ENCODE results near the gene GPR55. TPM values are rescaled to one million over a fixed set of nuclear protein-coding genes. Genes with fewer than 3 reads are reported as not detected.
A peak's percentile ranks its signal among the peaks of the same experiment; 100 is the strongest.

GPR55 gene
- total and polyA plus RNA-seq, 2 of the 8 experiments (the other 6 are each of a cell fraction or from before 2014, with no cell fraction given): not detected

GRCh38 chr2:230907361-230908091 is 17.5 kb downstream of the GPR55 start:
- Histone ChIP-seq H3K9ac (replicated peaks in 1 of 4; ENCODE audit: extremely low read depth in 1 of 4, low read depth in 3 of 4, low read length in 3 of 4) (no peak overlapping the region), H3K36me3 (ENCODE audit: control insufficient read depth in 2 of 4, insufficient read depth in 4 of 4, low read length in 3 of 4) (no peaks in the 10 kb centered on the region), H3K79me2 (ENCODE audit: control insufficient read depth in 1 of 2, insufficient read depth in 2 of 2, low read length in 2 of 2) (no peaks in the 10 kb centered on the region), H3K56ac (replicated peaks; ENCODE audit: insufficient read length, low read depth, low read length) (no peak overlapping the region), H4K8ac (ENCODE audit: extremely low read depth, insufficient read depth, low read length) (no peak overlapping the region; the same call in 1 of the 2 replicates), H4K91ac (replicated peaks; ENCODE audit: insufficient read length, low read length) (peak overlapping the region; percentile 30), H3K27me3 (replicated peaks in 1 of 4; ENCODE audit: control insufficient read depth in 3 of 4, extremely low read depth in 1 of 4, insufficient read depth in 3 of 4, low read length in 3 of 4) (peaks cover 0 to 11% (median 0%) of the 10 kb centered on the region in 4 experiments; a peak in 3 of 7 replicates), H3K18ac (ENCODE audit: extremely low read depth, low read length) (no peak overlapping the region), H3K27ac (ENCODE audit: low read depth, low read length) (no peak overlapping the region), H3K23me2 (ENCODE audit: low read depth, low read length) (no peaks in the 10 kb centered on the region), H3K9me3 (ENCODE audit: insufficient read depth in 2 of 2, low read depth in 1 of 2, low read length in 1 of 2) (no peaks in the 10 kb centered on the region), H2BK12ac (ENCODE audit: low read depth, low read length) (peak overlapping the region; percentile 81; the same call in 1 of the 2 replicates), H3K4ac (replicated peaks; ENCODE audit: insufficient read length, low read depth, low read length) (no peak overlapping the region), H3K79me1 (ENCODE audit: low read depth, low read length) (no peaks in the 10 kb centered on the region), H4K20me1 (replicated peaks in 1 of 2; ENCODE audit: control insufficient read depth in 1 of 2, insufficient read depth in 2 of 2, low read length in 2 of 2) (no peaks in the 10 kb centered on the region), H2BK120ac (replicated peaks; ENCODE audit: low read depth, low read length) (no peak overlapping the region), H3K14ac (ENCODE audit: insufficient read length) (no peak overlapping the region), H3K4me3 (ENCODE audit: extremely low read depth in 1 of 4, insufficient read depth in 2 of 4, low read depth in 3 of 4, low read length in 4 of 4) (no peak overlapping the region), H2AFZ (ENCODE audit: low read length) (no peak overlapping the region), H3K23ac (ENCODE audit: insufficient read length) (no peak overlapping the region), H2BK20ac (ENCODE audit: low read length) (no peak overlapping the region), H3K4me1 (replicated peaks in 1 of 4; ENCODE audit: control insufficient read depth in 3 of 4, insufficient read depth in 4 of 4, low read length in 3 of 4) (peaks cover 4 to 23% (median 19%) of the 10 kb centered on the region in 4 experiments), H2BK15ac (ENCODE audit: low read length) (0 out of 2 replicates have a peak overlapping the region, but pooled peaks have one; percentile 25), H4K5ac (ENCODE audit: insufficient read length, low read depth, low read length) (no peak overlapping the region), H2BK5ac (ENCODE audit: low read depth, low read length) (peak overlapping the region; percentile 39; the same call in 1 of the 2 replicates), H3K4me2 (ENCODE audit: insufficient read depth in 1 of 2, low read depth in 2 of 2, low read length in 2 of 2) (no peak overlapping the region), H2AK5ac (ENCODE audit: low read depth, low read length) (no peak overlapping the region)
- ChIA-PET CTCF (ENCODE audit: partially characterized antibody) (interaction anchor here (0.9 to 21.7 kb wide), 7 partner anchors 12 to 106 kb away, joined by 3 to 332 read pairs (median 4); partner anchors contain the start of gene GPR55), POLR2A (ENCODE audit: partially characterized antibody) (interaction anchor here (1.2 kb wide), 1 partner anchor 11 kb away, joined by 3 read pairs; no protein-coding TSS in a partner anchor)
- FAIRE-seq: no peak
- 88% methylated on average over 16 of the region's 16 CpGs; no CpG with 5 or more reads in 1 of the 2 experiments for WGBS, 2 experiments (ENCODE audit: extremely low coverage in 1 of 2, insufficient coverage in 1 of 2, insufficient read length in 1 of 2, insufficient replicate concordance in 2 of 2, low coverage in 1 of 2, low lambda C conversion rate in 2 of 2, missing lambda C conversion rate in 1 of 2)
- DNase-seq (ENCODE audit: low read depth in 1 of 2, low spot score in 2 of 2): no peak
- TF ChIP-seq PHF8 (conservative IDR thresholded peaks at IDR 0.05; ENCODE audit: low read depth, low read length): no peak
- no peak for TF ChIP-seq RAD21 (IDR thresholded peaks at IDR 0.05 in 1 of 2, conservative IDR thresholded peaks at IDR 0.05 in 1 of 2; ENCODE audit: low read depth in 2 of 2, low read length in 2 of 2)
- no peak for TF ChIP-seq FOSL1 (IDR thresholded peaks at IDR 0.05; ENCODE audit: insufficient read depth, low read depth, low read length)
- no peak for TF ChIP-seq CBX8 (IDR thresholded peaks at IDR 0.05; ENCODE audit: borderline replicate concordance, low read depth, low read length)

All from H1 (cell line).